Measurements from ENCODE around the gene CDKL1. TPM values are rescaled to one million over a fixed set of nuclear protein-coding genes. Genes with fewer than 3 reads are reported as not detected.

Gene CDKL1
- polyA plus RNA-seq, 3 donors, result 1.2 to 2.5 (median 1.3) TPM

DNA sequence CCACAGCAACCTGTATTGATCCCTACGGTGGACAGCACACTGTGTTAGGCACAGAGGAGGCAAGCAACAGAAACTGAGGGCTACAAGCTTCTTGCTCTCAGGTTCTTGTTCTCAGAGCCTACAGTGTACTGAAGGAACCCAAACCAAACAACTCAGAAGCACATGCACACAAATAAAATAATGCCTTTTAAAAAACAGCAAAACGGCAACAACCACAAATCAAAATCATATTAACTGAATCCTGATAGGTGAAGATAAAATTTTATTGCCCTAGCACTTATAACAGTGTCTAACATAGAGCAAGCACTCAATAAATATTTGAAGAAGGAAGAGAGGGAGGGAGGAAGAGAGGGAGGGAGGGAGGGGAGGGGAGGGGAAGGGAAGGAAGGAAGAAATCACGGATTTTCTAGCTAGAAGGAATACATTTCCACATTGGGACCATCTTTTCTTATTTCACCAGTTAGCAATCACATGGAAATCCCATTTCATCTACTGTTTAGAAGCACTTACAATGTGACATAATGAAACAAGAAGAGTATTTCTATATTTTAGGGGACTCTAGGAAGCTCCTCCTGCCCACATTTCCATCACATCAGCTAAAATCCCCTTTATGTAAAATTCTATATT, 57.4 kb downstream of the CDKL1 start:
- Mint-ChIP-seq H3K4me1 (peaks cover 19% of the 10 kb centered on the region), H3K9me3 (no peaks in the 10 kb centered on the region), H3K4me3 (no peak overlapping the region), H3K27me3 (ENCODE audit: low read depth in 3 of 3) (peaks cover 0 to 2% (median 0%) of the 10 kb centered on the region in 3 donors), H3K36me3 (peaks cover 19 to 24% of the 10 kb centered on the region in 2 donors), H3K27ac (peak overlapping the region in 1 of 7 donors; percentile 6)
- peaks cover 0 to 5% of the 10 kb centered on the region in 2 donors for H3K36me3 ChIP-seq (replicated peaks in 1 of 2; ENCODE audit: control insufficient read depth in 1 of 2, insufficient read depth in 2 of 2, low read length in 2 of 2)
- H3K4me3 ChIP-seq (replicated peaks in 1 of 3; ENCODE audit: low read depth in 2 of 3, low read length in 3 of 3), result no peak overlapping the region
- no peak overlapping the region for H3K4me2 ChIP-seq (replicated peaks; ENCODE audit: extremely low read depth, low read length, poor library complexity, severe bottlenecking)
- H3K27ac ChIP-seq (ENCODE audit: low read depth in 1 of 2, low read length in 2 of 2), result no peak overlapping the region
- no peaks in the 10 kb centered on the region for H3K79me2 ChIP-seq (ENCODE audit: insufficient read depth, low read length)
- H2AFZ ChIP-seq (ENCODE audit: insufficient read depth, low read depth, low read length, poor library complexity, severe bottlenecking), result no peak overlapping the region
- no peaks in the 10 kb centered on the region for H3K9me3 ChIP-seq (replicated peaks in 1 of 2; ENCODE audit: control insufficient read depth in 1 of 2, insufficient read depth in 1 of 2, low read length in 2 of 2)
- DNase-seq, result no peak
- TF ChIP-seq, protein P1, sequence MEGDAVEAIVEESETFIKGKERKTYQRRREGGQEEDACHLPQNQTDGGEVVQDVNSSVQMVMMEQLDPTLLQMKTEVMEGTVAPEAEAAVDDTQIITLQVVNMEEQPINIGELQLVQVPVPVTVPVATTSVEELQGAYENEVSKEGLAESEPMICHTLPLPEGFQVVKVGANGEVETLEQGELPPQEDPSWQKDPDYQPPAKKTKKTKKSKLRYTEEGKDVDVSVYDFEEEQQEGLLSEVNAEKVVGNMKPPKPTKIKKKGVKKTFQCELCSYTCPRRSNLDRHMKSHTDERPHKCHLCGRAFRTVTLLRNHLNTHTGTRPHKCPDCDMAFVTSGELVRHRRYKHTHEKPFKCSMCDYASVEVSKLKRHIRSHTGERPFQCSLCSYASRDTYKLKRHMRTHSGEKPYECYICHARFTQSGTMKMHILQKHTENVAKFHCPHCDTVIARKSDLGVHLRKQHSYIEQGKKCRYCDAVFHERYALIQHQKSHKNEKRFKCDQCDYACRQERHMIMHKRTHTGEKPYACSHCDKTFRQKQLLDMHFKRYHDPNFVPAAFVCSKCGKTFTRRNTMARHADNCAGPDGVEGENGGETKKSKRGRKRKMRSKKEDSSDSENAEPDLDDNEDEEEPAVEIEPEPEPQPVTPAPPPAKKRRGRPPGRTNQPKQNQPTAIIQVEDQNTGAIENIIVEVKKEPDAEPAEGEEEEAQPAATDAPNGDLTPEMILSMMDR (IDR thresholded peaks at IDR 0.05), result no peak
- H4K20me1 ChIP-seq (ENCODE audit: insufficient read depth, low read length), result no peaks in the 10 kb centered on the region
- no peaks in the 10 kb centered on the region for H3K27me3 ChIP-seq (ENCODE audit: control insufficient read depth in 2 of 2, insufficient read depth in 2 of 2, low read length in 2 of 2)
- H3K9ac ChIP-seq (ENCODE audit: insufficient read depth, low read length, poor library complexity, severe bottlenecking), result no peak overlapping the region
- 100% methylated on average over 1 of the region's 3 CpGs for WGBS (ENCODE audit: insufficient coverage)
- intact Hi-C loops (cut with micrococcal nuclease), result no loop called here
- H3K4me1 ChIP-seq (ENCODE audit: control insufficient read depth in 1 of 2, insufficient read depth in 2 of 2, low read length in 2 of 2), result peaks cover 0 to 5% of the 10 kb centered on the region in 2 donors

GRCh38 chr14:50338587-50338986, 58.1 kb downstream of the CDKL1 start:
- H4K20me1 ChIP-seq (ENCODE audit: insufficient read depth, low read length), result no peaks in the 10 kb centered on the region
- intact Hi-C loops (cut with micrococcal nuclease), result no loop called here
- TF ChIP-seq, protein P1 (IDR thresholded peaks at IDR 0.05), result no peak
- no peak overlapping the region for H2AFZ ChIP-seq (ENCODE audit: insufficient read depth, low read depth, low read length, poor library complexity, severe bottlenecking)
- 100% methylated on average over 2 of the region's 2 CpGs for WGBS (ENCODE audit: insufficient coverage)
- H3K27me3 ChIP-seq (ENCODE audit: control insufficient read depth in 2 of 2, insufficient read depth in 2 of 2, low read length in 2 of 2), result no peaks in the 10 kb centered on the region
- Mint-ChIP-seq H3K4me1 (peaks cover 19% of the 10 kb centered on the region), H3K4me3 (no peak overlapping the region), H3K9me3 (no peaks in the 10 kb centered on the region), H3K27me3 (ENCODE audit: low read depth in 3 of 3) (peaks cover 0 to 2% (median 0%) of the 10 kb centered on the region in 3 donors), H3K36me3 (peaks cover 21 to 28% of the 10 kb centered on the region in 2 donors), H3K27ac (no peak overlapping the region)
- no peak overlapping the region for H3K9ac ChIP-seq (ENCODE audit: insufficient read depth, low read length, poor library complexity, severe bottlenecking)
- peaks cover under 1 to 8% of the 10 kb centered on the region in 2 donors for H3K36me3 ChIP-seq (replicated peaks in 1 of 2; ENCODE audit: control insufficient read depth in 1 of 2, insufficient read depth in 2 of 2, low read length in 2 of 2)
- H3K9me3 ChIP-seq (replicated peaks in 1 of 2; ENCODE audit: control insufficient read depth in 1 of 2, insufficient read depth in 1 of 2, low read length in 2 of 2), result no peaks in the 10 kb centered on the region
- H3K79me2 ChIP-seq (ENCODE audit: insufficient read depth, low read length), result no peaks in the 10 kb centered on the region
- H3K27ac ChIP-seq (ENCODE audit: low read depth in 1 of 2, low read length in 2 of 2), result no peak overlapping the region
- peaks cover 0 to 5% of the 10 kb centered on the region in 2 donors for H3K4me1 ChIP-seq (ENCODE audit: control insufficient read depth in 1 of 2, insufficient read depth in 2 of 2, low read length in 2 of 2)
- DNase-seq, result no peak
- H3K4me3 ChIP-seq (replicated peaks in 1 of 3; ENCODE audit: low read depth in 2 of 3, low read length in 3 of 3), result no peak overlapping the region
- no peak overlapping the region for H3K4me2 ChIP-seq (replicated peaks; ENCODE audit: extremely low read depth, low read length, poor library complexity, severe bottlenecking)
